Cardiac muscle cell (in vitro differentiated cells and primary cell): ENCODE measurements around the gene DHX15. TPM values are rescaled to one million over a fixed set of nuclear protein-coding genes. Genes with fewer than 3 reads are reported as not detected.
A peak's percentile ranks its signal among the peaks of the same experiment; 100 is the strongest.

Source experiments
- DNase-seq, 2 donors: peaks; one replicate each; pipeline versions ENCODE4 v3.0.0 to v3.0.0-alpha.2; 2010 to 2017; ENCODE audit warnings: low read depth in 1 of 2, low spot score in 1 of 2
- H3K27ac ChIP-seq: fragments of 200-600 bp; sonication (generic); 2 replicates; pipeline ENCODE4 v1.5.1; 2016
- H3K27me3 ChIP-seq: fragments of 200-600 bp; sonication (generic); 2 replicates; pipeline ENCODE4 v1.6.0; 2016; ENCODE audit warnings: control low read depth
- H3K36me3 ChIP-seq: fragments of 200-600 bp; sonication (generic); 2 replicates; pipeline ENCODE4 v1.5.1; 2016; ENCODE audit warnings: control low read depth
- H3K4me1 ChIP-seq: fragments of 200-600 bp; sonication (generic); 2 replicates; pipeline ENCODE4 v1.8.1; 2017; ENCODE audit warnings: low read depth, mild to moderate bottlenecking, mixed run types
- H3K4me3 ChIP-seq: fragments of 200-600 bp; sonication (generic); 2 replicates; pipeline ENCODE4 v1.5.1; 2016; ENCODE audit warnings: mild to moderate bottlenecking
- H3K9me3 ChIP-seq: fragments of 200-600 bp; sonication (generic); 2 replicates; pipeline ENCODE4 v1.5.1; 2017; ENCODE audit warnings: low read depth, mild to moderate bottlenecking, control low read depth
- polyA plus RNA-seq: library from polyadenylated mRNA; unstranded; fragments of >200 nt; fragmentation: Nextera tagmentation; extraction: Ambion mirVana; gene quantifications from 2 replicates; pipeline ENCODE4 v1.2.1, GENCODE V29; 2016
- total RNA-seq: library from RNA; depleted of rRNA; stranded (reverse); fragments of >200 nt; gene quantifications from 2 replicates; pipeline ENCODE4 v1.2.3, GENCODE V29; 2016
- TF ChIP-seq, protein P1 (sequence below): IDR thresholded peaks from 2 replicates; pipeline ENCODE4 v1.5.1; 2012; ENCODE audit warnings: low read depth, mild to moderate bottlenecking, low read length

Gene DHX15
- total and polyA plus RNA-seq, 2 experiments from 2014 or later: 78.4 to 109 TPM

DNA sequence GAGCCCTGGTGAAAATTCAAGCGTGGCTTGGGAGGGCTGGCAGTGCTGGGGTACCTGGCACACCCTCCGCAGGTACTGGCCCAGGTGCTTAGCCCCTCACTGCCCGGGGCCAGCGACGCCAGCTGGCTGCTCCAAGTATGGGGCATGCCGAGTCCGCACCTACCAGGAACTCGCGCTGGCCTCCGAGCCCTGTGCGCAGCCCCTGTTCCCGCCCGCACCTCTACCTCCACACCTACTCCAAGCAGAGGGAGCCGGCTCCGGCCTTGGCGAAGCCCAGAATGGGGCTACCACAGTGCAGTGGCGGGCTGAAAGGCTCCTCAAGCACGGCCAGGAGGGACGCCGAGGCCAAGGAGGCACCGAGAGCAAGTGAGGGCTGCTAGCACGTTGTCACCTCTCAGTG, 14.9 kb upstream of the DHX15 start:
- Histone ChIP-seq H3K9me3 (no peaks in the 10 kb centered on the region), H3K4me3 (no peak overlapping the region), H3K4me1 (no peaks in the 10 kb centered on the region), H3K27me3 (no peaks in the 10 kb centered on the region), H3K27ac (no peak overlapping the region), H3K36me3 (no peaks in the 10 kb centered on the region)
- DNase-seq: no peak
- TF ChIP-seq, protein P1, sequence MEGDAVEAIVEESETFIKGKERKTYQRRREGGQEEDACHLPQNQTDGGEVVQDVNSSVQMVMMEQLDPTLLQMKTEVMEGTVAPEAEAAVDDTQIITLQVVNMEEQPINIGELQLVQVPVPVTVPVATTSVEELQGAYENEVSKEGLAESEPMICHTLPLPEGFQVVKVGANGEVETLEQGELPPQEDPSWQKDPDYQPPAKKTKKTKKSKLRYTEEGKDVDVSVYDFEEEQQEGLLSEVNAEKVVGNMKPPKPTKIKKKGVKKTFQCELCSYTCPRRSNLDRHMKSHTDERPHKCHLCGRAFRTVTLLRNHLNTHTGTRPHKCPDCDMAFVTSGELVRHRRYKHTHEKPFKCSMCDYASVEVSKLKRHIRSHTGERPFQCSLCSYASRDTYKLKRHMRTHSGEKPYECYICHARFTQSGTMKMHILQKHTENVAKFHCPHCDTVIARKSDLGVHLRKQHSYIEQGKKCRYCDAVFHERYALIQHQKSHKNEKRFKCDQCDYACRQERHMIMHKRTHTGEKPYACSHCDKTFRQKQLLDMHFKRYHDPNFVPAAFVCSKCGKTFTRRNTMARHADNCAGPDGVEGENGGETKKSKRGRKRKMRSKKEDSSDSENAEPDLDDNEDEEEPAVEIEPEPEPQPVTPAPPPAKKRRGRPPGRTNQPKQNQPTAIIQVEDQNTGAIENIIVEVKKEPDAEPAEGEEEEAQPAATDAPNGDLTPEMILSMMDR: no peak

DNA sequence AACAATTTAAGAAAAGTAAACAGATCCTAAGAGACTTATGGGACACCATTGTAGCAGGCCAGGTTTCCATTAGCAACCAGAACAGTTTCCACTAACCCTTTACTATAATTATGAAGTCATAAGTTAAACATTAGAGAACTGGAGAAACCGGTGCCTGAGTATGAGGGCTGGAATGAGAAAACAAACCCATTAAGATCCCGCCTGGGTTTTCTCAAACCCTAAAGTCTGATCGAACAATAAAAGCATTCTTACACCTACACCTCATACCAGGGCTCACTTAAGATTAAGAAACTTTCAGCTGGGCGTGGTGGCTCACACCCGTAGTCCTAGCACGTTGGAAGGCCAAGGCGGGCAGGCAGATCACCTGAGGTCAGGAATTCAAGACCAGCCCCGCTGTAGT, 13.7 kb upstream of the DHX15 start:
- no peaks in the 10 kb centered on the region for H3K36me3 ChIP-seq
- H3K9me3 ChIP-seq: no peaks in the 10 kb centered on the region
- H3K27ac ChIP-seq: no peak overlapping the region
- TF ChIP-seq, protein P1: no peak
- no peaks in the 10 kb centered on the region for H3K27me3 ChIP-seq
- no peak overlapping the region for H3K4me3 ChIP-seq
- H3K4me1 ChIP-seq: no peaks in the 10 kb centered on the region
- no peak for DNase-seq

DNA sequence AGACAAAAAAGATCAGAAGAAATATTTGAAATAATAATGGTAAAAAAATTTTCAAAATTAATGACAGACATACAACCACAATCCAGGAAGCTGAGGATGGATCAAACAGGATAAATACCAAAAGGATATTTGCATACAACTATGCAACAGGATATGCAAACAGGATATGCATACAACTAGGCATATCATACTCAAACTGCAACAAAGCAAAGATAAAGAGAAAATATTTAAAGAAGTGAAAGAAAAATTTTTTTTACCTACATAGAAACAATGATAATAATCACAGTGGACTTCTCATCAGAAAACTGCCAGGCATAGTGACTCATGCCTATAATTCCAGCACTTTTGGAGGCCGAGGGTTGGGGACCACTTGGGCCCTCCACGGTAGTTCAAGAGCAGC, 11.3 kb upstream of the DHX15 start:
- TF ChIP-seq, protein P1: no peak
- Histone ChIP-seq H3K9me3 (no peaks in the 10 kb centered on the region), H3K4me3 (no peak overlapping the region), H3K4me1 (no peaks in the 10 kb centered on the region), H3K36me3 (no peaks in the 10 kb centered on the region), H3K27ac (no peak overlapping the region), H3K27me3 (no peaks in the 10 kb centered on the region)
- no peak for DNase-seq

DNA sequence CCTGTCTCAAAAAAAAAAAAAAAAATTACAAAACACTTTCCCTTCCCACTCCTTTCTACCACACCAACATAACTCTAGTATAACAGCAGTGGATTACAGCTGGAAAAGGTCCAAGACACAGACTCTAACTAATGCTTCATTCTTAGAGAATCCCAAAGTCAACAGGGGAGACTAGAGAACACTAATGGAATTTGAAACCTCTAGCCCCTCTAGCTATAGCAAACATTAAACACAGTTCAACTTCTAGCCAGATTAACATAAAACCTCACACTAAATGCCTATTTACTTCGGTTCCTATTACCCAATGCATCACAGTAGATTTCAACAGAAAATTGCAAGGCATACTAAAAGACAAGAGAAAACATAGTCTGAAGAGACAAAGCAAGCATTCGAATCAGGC, 10.5 kb upstream of the DHX15 start:
- Histone ChIP-seq H3K27ac (no peak overlapping the region), H3K27me3 (no peaks in the 10 kb centered on the region), H3K9me3 (no peaks in the 10 kb centered on the region), H3K36me3 (no peaks in the 10 kb centered on the region), H3K4me3 (no peak overlapping the region), H3K4me1 (no peaks in the 10 kb centered on the region)
- TF ChIP-seq, protein P1: no peak
- DNase-seq: peak in 1 of 2 donors; percentile 52

DNA sequence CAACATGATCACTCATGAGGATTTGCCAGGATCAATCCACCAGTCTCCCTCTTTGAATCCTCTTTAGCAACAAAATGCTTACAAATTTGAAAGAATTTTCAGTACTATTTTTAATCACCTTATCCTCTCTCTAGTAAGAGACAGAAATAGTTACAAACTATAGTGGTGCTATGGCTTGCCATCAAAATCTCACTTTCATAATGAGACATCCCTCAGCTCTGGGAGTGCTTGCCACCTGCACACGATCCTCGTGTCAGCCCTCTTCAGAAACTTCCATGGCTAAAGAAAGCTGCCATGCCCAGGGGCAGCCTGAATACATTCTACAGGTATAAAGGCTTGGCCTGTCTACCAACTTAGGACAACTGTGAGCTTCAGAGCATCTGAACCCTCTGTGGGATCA, 5.1 kb upstream of the DHX15 start:
- no peak overlapping the region for H3K4me3 ChIP-seq

More for the DNA sequence above, 5.1 kb upstream of the DHX15 start:
- no peaks in the 10 kb centered on the region for H3K9me3 ChIP-seq
- peaks cover 5% of the 10 kb centered on the region for H3K4me1 ChIP-seq
- TF ChIP-seq, protein P1: no peak
- no peak for DNase-seq
- no peaks in the 10 kb centered on the region for H3K36me3 ChIP-seq
- no peaks in the 10 kb centered on the region for H3K27me3 ChIP-seq
- H3K27ac ChIP-seq: no peak overlapping the region
